A549 (cell line): ENCODE results near the gene PELI3. TPM values are rescaled to one million over a fixed set of nuclear protein-coding genes. Genes with fewer than 3 reads are reported as not detected.
A peak's percentile ranks its signal among the peaks of the same experiment; 100 is the strongest.

ENCODE experiments used
- ATAC-seq, 2 experiments: fragments of 200-7000 bp in 1 of 2; fragments of >200 bp in 1 of 2; cut with Nextera tagmentation in 1 of 2; cut with Tn5 transposase in 1 of 2; 3 replicates each; pipeline versions ENCODE4 v1.8.0 to v1.9.1; 2018 to 2020; ENCODE audit warnings: mild to moderate bottlenecking in 1 of 2, moderate library complexity in 1 of 2
- CTCF ChIA-PET: fragments of 300-600 bp; sonication (Branson Sonifier 250); formaldehyde crosslinking; extraction: SDS; loops from one replicate; lab custom pipeline; 2021; ENCODE audit warnings: antibody characterized with exemption, inconsistent platforms; lab: Yijun Ruan, JAX
- POLR2A ChIA-PET: fragments of 350-600 bp; formaldehyde crosslinking; extraction: SDS; loops from one replicate; lab custom pipeline; 2021; ENCODE audit warnings: antibody characterized with exemption, inconsistent platforms; lab: Yijun Ruan, JAX
- DNase-seq, 2 experiments: peaks; one replicate each; pipeline versions ENCODE4 v3.0.0 to v3.0.0-alpha.2; 2011 to 2016; ENCODE audit warnings: low read depth in 1 of 2, low spot score in 1 of 2
- FAIRE-seq: peaks from 2 replicates; lab custom pipeline; 2011; peaks lifted over from hg19 to GRCh38; lab: Jason Lieb, UNC
- H3K27ac ChIP-seq, 2 experiments: fragments of >200 bp; sonication (Bioruptor Twin); formaldehyde crosslinking; 3 replicates each; pipeline ENCODE4 v1.5.1; 2016 to 2017
- H3K4me1 ChIP-seq: fragments of >200 bp; sonication (Bioruptor Twin); formaldehyde crosslinking; 3 replicates; pipeline ENCODE4 v1.6.1; 2016
- H3K4me2 ChIP-seq: fragments of >200 bp; sonication (Bioruptor Twin); formaldehyde crosslinking; 3 replicates; pipeline ENCODE4 v1.6.1; 2016
- H3K4me3 ChIP-seq: fragments of >200 bp; sonication (Bioruptor Twin); formaldehyde crosslinking; 3 replicates; pipeline ENCODE4 v1.5.1; 2016
- H3K9me3 ChIP-seq: fragments of >200 bp; sonication (Bioruptor Twin); formaldehyde crosslinking; 3 replicates; pipeline ENCODE4 v1.6.1; 2016
- CBX2 ChIP-seq: fragments of 200-600 bp; sonication (generic); IDR thresholded peaks from 2 replicates; pipeline ENCODE4 v1.6.1; 2016; ENCODE audit warnings: low read depth, mild to moderate bottlenecking, borderline replicate concordance
- CHD4 ChIP-seq: fragments of 200-600 bp; sonication (generic); IDR thresholded peaks from 2 replicates; pipeline ENCODE4 v1.6.1; 2016; ENCODE audit warnings: antibody characterized with exemption, mild to moderate bottlenecking, borderline replicate concordance
- FOSB ChIP-seq: fragments of 250-450 bp; sonication (Bioruptor Pico); IDR thresholded peaks from 2 replicates; pipeline ENCODE4 v1.5.0; 2020; ENCODE audit warnings: mild to moderate bottlenecking, moderate library complexity
- GATA3 ChIP-seq: IDR thresholded peaks from 2 replicates; pipeline ENCODE4 v1.6.1; 2012; ENCODE audit warnings: borderline replicate concordance
- KDM1A ChIP-seq: fragments of 200-600 bp; sonication (generic); IDR thresholded peaks from 2 replicates; pipeline ENCODE4 v1.6.1; 2016; ENCODE audit warnings: low read depth, mild to moderate bottlenecking
- KDM5A ChIP-seq: fragments of 200-600 bp; sonication (generic); IDR thresholded peaks from 2 replicates; pipeline ENCODE4 v1.6.1; 2016; ENCODE audit warnings: antibody characterized with exemption, mild to moderate bottlenecking
- NFE2L2 ChIP-seq: fragments of 150-350 bp; conservative IDR thresholded peaks from 2 replicates; pipeline ENCODE4 v1.6.1; 2014; ENCODE audit warnings: low read length
- POLR2A ChIP-seq: IDR thresholded peaks from 2 replicates; pipeline ENCODE4 v1.6.1; 2012; ENCODE audit warnings: mild to moderate bottlenecking, low read length
- POLR2AphosphoS2 ChIP-seq: conservative IDR thresholded peaks from 2 replicates; pipeline ENCODE4 v1.6.1; 2012; ENCODE audit warnings: low read length, improper control_type of control experiment, inconsistent platforms
- RAD21 ChIP-seq, 2 experiments: fragments of >200 bp in 1 of 2; sonication (Bioruptor Twin) in 1 of 2; formaldehyde crosslinking in 1 of 2; IDR thresholded peaks in 1 of 2; conservative IDR thresholded peaks in 1 of 2; 2 replicates in 1 of 2; 3 replicates in 1 of 2; pipeline ENCODE4 v1.6.1; 2012 to 2018; ENCODE audit warnings: inconsistent platforms in 1 of 2
- RNF2 ChIP-seq: fragments of 200-600 bp; sonication (generic); IDR thresholded peaks from 2 replicates; pipeline ENCODE4 v1.6.1; 2016; ENCODE audit warnings: low read depth, mild to moderate bottlenecking, antibody characterized with exemption, moderate library complexity, borderline replicate concordance
- SMC3 ChIP-seq: fragments of >200 bp; sonication (Bioruptor Twin); formaldehyde crosslinking; IDR thresholded peaks from 3 replicates; pipeline ENCODE4 v1.6.1; 2018; ENCODE audit warnings: inconsistent platforms
- SREBF2 ChIP-seq: fragments of 450-650 bp; IDR thresholded peaks from 2 replicates; pipeline ENCODE4 v1.6.1; 2014; ENCODE audit warnings: mild to moderate bottlenecking, moderate library complexity
- TP53 ChIP-seq: fragments of 250-450 bp; sonication (Bioruptor Pico); IDR thresholded peaks from 2 replicates; pipeline ENCODE4 v1.5.0; 2021; ENCODE audit warnings: mild to moderate bottlenecking, moderate library complexity
- ZFP36 ChIP-seq: fragments of 450-650 bp; IDR thresholded peaks from 2 replicates; pipeline ENCODE4 v1.6.1; 2014; ENCODE audit warnings: borderline replicate concordance; ENCODE audit not compliant: partially characterized antibody
- WGBS: methylation state at CpG from one replicate; pipeline ENCODE4 v1.1.6; 2017; ENCODE audit errors: missing lambda C conversion rate; 5-methylcytosine and 5-hydroxymethylcytosine counted together
- polyA plus RNA-seq, 4 experiments: library from polyadenylated mRNA; depleted of rRNA in 3 of 4; stranded (reverse); fragments of >200 nt; fragmentation: RNase III in 1 of 4; extraction: RNeasy Plus Mini Kit Qiagen cat#74134 plus additional on column Dnase treatment in 1 of 4; gene quantifications; 2 replicates in 3 of 4; 3 replicates in 1 of 4; pipeline ENCODE4 v1.2.3, GENCODE V29; 2011 to 2017
- TF ChIP-seq, protein P1 (sequence below): fragments of 450-650 bp; IDR thresholded peaks from 2 replicates; pipeline ENCODE4 v1.6.1; 2014; ENCODE audit warnings: antibody characterized with exemption
- TF ChIP-seq, protein P2 (sequence below): IDR thresholded peaks from 2 replicates; pipeline ENCODE4 v1.6.1; 2012
- TF ChIP-seq, protein P3 (sequence below): IDR thresholded peaks from 2 replicates; pipeline ENCODE4 v1.6.1; 2012
- TF ChIP-seq, protein P4 (sequence below): fragments of 250-450 bp; sonication (Bioruptor Pico); IDR thresholded peaks from 2 replicates; pipeline ENCODE4 v1.5.0; 2020; ENCODE audit warnings: low read depth, mild to moderate bottlenecking, moderate library complexity
- TF ChIP-seq, protein P5 (sequence below): fragments of >200 bp; sonication (Bioruptor Twin); formaldehyde crosslinking; IDR thresholded peaks from 3 replicates; pipeline ENCODE4 v1.5.1; 2016

Gene PELI3
- polyA plus RNA-seq, 2 of the 4 experiments (the other 2 are of a cell fraction): 2.3 to 5.7 TPM

DNA sequence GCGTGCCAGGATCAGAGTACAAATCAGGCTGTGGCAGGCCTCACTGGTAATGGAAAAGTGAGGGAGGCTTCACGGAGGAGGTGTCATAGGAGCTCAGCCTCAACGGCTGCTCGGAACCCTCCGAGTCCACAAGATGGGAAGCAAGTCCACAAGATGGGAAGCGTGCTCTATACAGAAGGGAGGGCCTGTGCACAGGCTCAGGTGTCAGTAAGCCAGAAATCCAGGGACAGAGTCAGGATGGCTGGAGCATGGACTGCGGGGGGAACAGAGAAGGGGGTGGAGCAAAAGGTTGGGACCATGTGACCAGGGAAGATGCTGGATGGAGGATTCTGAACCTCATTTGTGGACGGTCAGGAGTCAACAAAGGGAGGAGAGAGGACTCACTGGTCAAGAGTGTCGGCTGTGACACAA, 10.1 kb downstream of the PELI3 start:
- Histone ChIP-seq H3K4me2 (no peak overlapping the region), H3K9me3 (no peaks in the 10 kb centered on the region), H3K4me3 (no peak overlapping the region), H3K4me1 (peaks cover 6% of the 10 kb centered on the region; the same call in 1 of the 3 replicates), H3K27ac (no peak overlapping the region)
- WGBS: 79% methylated on average over 8 of the region's 9 CpGs
- ChIA-PET POLR2A (no interaction called here), CTCF (interaction anchor here (2.4 to 5.9 kb wide), 2 partner anchors 33 to 68 kb away, joined by 7 to 46 read pairs; no protein-coding TSS in a partner anchor)
- DNase-seq: peak in 1 of 2 experiments; percentile 23
- ATAC-seq: no peak
- FAIRE-seq: no peak
- TF ChIP-seq, protein P1, sequence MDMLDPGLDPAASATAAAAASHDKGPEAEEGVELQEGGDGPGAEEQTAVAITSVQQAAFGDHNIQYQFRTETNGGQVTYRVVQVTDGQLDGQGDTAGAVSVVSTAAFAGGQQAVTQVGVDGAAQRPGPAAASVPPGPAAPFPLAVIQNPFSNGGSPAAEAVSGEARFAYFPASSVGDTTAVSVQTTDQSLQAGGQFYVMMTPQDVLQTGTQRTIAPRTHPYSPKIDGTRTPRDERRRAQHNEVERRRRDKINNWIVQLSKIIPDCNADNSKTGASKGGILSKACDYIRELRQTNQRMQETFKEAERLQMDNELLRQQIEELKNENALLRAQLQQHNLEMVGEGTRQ: 0 out of 2 replicates have a peak, but pooled peaks have one; percentile 13
- TF ChIP-seq RNF2: no peak
- TF ChIP-seq KDM5A: no peak
- TF ChIP-seq ZFP36: peak; percentile 49

DNA sequence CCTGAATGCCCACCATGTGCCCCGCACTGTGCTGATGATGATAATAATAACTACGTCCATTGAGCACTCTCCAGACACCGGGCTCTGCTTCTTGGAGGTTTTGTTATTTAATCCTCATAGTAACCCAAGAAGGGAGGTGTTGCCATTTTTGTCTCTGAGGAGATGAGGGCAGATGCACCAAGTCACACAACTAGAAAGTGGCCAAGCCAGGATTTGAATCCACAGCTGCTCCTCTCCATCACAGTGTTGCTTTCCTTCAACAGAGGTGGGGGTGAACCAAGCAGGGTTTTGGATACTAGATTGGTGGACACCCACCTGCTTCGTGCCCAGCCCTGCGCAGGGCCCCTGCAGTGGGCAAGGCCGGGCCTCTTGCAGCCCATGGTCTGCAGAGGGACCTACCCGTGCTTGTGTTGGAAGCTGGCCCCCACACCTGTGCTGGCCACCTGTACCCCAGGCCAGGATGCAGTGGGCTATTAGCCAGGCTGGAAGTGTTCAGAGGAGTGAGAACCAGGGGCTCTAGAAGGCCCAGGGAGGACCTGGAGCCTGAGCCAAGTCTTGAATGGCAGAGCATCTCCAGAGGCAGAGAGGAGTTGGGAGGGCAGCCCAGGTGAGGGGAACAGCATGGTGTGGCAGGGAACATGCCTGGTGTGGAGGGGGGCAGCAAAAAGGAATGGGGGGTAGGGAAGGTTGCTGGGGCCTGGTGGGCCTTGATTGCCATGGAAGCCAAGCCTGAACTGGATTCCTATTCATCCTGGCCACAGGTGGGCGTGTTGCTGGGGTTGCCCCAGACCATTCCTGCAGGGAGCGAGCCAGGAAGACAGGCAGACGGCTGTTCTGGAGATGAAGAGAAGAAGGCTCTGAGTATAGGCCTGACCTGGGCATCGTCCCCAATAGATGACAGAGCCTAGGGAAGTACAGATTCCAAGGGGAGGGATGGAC, 10.8 kb downstream of the PELI3 start:
- DNase-seq (no peak), FAIRE-seq (no peak), ATAC-seq (no peak)
- CTCF ChIA-PET: interaction anchor here (1.2 to 5.9 kb wide), 9 partner anchors 8 to 92 kb away, joined by 3 to 46 read pairs (median 8); no protein-coding TSS in a partner anchor
- Histone ChIP-seq H3K4me1 (peaks cover 6% of the 10 kb centered on the region; the same call in 1 of the 3 replicates), H3K27ac (no peak overlapping the region), H3K4me2 (no peak overlapping the region), H3K4me3 (no peak overlapping the region), H3K9me3 (no peaks in the 10 kb centered on the region)
- TF ChIP-seq SMC3: no peak
- TF ChIP-seq NFE2L2: no peak
- TF ChIP-seq, protein P2, sequence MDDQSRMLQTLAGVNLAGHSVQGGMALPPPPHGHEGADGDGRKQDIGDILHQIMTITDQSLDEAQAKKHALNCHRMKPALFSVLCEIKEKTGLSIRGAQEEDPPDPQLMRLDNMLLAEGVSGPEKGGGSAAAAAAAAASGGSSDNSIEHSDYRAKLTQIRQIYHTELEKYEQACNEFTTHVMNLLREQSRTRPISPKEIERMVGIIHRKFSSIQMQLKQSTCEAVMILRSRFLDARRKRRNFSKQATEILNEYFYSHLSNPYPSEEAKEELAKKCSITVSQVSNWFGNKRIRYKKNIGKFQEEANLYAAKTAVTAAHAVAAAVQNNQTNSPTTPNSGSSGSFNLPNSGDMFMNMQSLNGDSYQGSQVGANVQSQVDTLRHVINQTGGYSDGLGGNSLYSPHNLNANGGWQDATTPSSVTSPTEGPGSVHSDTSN: no peak
- no peak for TF ChIP-seq POLR2AphosphoS2
- no peak for TF ChIP-seq CBX2
- TF ChIP-seq SREBF2: no peak
- TF ChIP-seq FOSB (CRISPR knock-in tag): no peak
- TF ChIP-seq ZFP36: no peak
- no peak for TF ChIP-seq KDM5A
- no peak for TF ChIP-seq POLR2A
- no peak for TF ChIP-seq KDM1A
- no peak for TF ChIP-seq TP53 (CRISPR knock-in tag)
- POLR2A ChIA-PET: interaction anchor here (0.6 kb wide), 1 partner anchor 26 kb away, joined by 3 read pairs; no protein-coding TSS in a partner anchor
- 87% methylated on average over 7 of the region's 11 CpGs for WGBS

DNA sequence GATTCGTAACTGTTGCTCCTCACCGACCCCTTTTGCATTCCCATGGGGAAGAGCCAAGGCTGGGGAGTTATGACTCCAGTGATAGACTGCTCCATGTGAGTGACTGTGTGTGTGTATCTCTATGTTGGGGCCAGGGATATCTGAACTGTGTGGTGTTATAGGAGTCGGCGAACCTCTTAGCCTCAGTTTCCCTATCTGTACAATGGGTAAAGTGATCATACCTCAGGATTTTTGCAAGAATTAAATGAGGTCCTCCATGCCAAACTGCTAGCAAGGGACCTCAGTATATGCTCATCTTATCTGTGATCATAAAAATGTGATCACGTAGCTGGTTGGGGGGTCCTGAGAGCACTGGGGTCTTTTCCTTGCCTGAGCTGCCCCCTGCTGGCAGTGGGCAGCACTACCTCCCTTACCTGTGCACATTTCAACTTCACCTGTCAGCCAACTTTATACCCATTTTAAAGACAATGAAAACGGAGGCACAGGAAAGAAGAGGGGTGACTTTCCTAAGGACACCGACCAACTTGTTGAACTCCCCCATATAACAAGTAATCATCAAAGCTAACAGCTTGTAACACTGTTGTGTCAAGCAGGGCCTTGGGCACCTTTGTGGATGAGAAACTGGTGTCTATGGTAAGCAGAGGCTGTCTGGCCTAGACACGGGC, 12.2 kb downstream of the PELI3 start:
- peak overlapping the region; percentile 80 for H3K4me2 ChIP-seq
- TF ChIP-seq CHD4: no peak
- 0 out of 2 replicates have a peak, but pooled peaks have one; percentile 6 for TF ChIP-seq GATA3
- TF ChIP-seq, protein P3, sequence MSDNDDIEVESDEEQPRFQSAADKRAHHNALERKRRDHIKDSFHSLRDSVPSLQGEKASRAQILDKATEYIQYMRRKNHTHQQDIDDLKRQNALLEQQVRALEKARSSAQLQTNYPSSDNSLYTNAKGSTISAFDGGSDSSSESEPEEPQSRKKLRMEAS: 0 out of 2 replicates have a peak, but pooled peaks have one; percentile 28
- TF ChIP-seq KDM1A: peak; percentile 80; the same call in 1 of the 2 replicates
- TF ChIP-seq SMC3: peak; percentile 47
- TF ChIP-seq, protein P4, sequence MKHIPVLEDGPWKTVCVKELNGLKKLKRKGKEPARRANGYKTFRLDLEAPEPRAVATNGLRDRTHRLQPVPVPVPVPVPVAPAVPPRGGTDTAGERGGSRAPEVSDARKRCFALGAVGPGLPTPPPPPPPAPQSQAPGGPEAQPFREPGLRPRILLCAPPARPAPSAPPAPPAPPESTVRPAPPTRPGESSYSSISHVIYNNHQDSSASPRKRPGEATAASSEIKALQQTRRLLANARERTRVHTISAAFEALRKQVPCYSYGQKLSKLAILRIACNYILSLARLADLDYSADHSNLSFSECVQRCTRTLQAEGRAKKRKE (CRISPR knock-in tag): no peak
- TF ChIP-seq, protein P5, sequence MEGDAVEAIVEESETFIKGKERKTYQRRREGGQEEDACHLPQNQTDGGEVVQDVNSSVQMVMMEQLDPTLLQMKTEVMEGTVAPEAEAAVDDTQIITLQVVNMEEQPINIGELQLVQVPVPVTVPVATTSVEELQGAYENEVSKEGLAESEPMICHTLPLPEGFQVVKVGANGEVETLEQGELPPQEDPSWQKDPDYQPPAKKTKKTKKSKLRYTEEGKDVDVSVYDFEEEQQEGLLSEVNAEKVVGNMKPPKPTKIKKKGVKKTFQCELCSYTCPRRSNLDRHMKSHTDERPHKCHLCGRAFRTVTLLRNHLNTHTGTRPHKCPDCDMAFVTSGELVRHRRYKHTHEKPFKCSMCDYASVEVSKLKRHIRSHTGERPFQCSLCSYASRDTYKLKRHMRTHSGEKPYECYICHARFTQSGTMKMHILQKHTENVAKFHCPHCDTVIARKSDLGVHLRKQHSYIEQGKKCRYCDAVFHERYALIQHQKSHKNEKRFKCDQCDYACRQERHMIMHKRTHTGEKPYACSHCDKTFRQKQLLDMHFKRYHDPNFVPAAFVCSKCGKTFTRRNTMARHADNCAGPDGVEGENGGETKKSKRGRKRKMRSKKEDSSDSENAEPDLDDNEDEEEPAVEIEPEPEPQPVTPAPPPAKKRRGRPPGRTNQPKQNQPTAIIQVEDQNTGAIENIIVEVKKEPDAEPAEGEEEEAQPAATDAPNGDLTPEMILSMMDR: peak; percentile 91
- TF ChIP-seq RAD21 (conservative IDR thresholded peaks at IDR 0.05 in 1 of 2, IDR thresholded peaks at IDR 0.05 in 1 of 2): peak; percentile 62 to 64
- TF ChIP-seq, all 56 proteins: peak for 6
- H3K4me3 ChIP-seq: peak overlapping the region; percentile 73
- H3K4me1 ChIP-seq: peaks cover 6% of the 10 kb centered on the region; the same call in 1 of the 3 replicates
- H3K27ac ChIP-seq: peak overlapping the region; percentile 94 to 98
- ChIA-PET POLR2A (interaction anchor here (1.6 to 2.3 kb wide), 3 partner anchors 13 to 67 kb away, joined by 11 to 47 read pairs (median 13); partner anchors contain the start of genes ACTN3, NPAS4, PELI3 and ZDHHC24), CTCF (interaction anchor here (0.8 to 5.9 kb wide), 21 partner anchors 9 to 145 kb away, joined by 3 to 46 read pairs (median 4); partner anchors contain the start of genes MRPL11 and PELI3)
- FAIRE-seq (no peak), DNase-seq (peak in 1 of 2 experiments; percentile 30), ATAC-seq (no peak)
- no peaks in the 10 kb centered on the region for H3K9me3 ChIP-seq
- WGBS: 53% methylated on average over 8 of the region's 8 CpGs
